ENCODE measurements around the gene MYCN. TPM values are rescaled to one million over a fixed set of nuclear protein-coding genes. Genes with fewer than 3 reads are reported as not detected.
A peak's percentile ranks its signal among the peaks of the same experiment; 100 is the strongest.

Gene MYCN
- total and polyA plus RNA-seq, 2 of the 13 experiments (the other 11 are each of a cell fraction or from before 2014, with no cell fraction given) = not detected

DNA sequence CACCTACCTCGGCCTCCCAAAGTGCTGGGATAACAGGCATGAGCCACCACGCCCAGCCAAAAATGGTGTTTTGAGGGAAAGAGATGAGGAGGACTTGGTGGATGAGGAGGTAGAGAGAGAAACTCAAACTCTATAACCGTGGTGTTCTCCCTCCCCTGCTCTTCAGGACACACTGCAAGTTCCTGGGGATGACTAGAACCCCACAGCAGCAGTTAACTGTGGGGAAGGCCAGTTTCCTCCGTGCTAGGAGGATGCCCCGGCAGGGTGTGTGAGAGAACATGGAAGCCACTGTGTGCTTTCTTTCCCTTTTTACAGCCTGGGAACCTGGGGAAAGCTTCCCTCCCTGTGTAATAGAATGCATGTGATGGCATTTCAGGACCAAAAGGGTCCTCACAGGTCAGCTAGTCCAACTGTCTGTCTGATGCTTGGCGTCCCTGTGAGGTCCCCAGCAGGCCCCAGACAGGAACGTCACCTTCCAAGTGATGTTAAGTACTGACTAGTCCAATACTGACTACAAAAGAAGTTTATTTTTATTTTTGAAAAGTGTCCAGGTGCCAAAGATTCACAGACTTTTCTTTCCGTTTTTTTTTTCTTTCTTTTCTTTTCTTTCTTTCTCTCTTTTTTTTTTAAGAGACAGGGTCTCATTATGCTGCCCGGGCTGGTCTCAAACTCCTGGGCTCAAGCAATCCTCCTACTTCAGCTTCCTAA is 38.9 kb downstream of the MYCN start (continued):
- no peak for TF ChIP-seq ZNF235 (CRISPR knock-in tag; IDR thresholded peaks at IDR 0.05; ENCODE audit: borderline replicate concordance)
- no peak for TF ChIP-seq ZNF550 (CRISPR knock-in tag; IDR thresholded peaks at IDR 0.05; ENCODE audit: borderline replicate concordance)
- no peak for TF ChIP-seq REL (CRISPR knock-in tag; conservative IDR thresholded peaks at IDR 0.05)
- no peak for TF ChIP-seq NFE2L1 (CRISPR knock-in tag; IDR thresholded peaks at IDR 0.05; ENCODE audit: borderline replicate concordance)
- no peak for TF ChIP-seq ZNF552 (CRISPR knock-in tag; IDR thresholded peaks at IDR 0.05; ENCODE audit: borderline replicate concordance)
- no peak for TF ChIP-seq CREB1 (IDR thresholded peaks at IDR 0.05)
- TF ChIP-seq CREB1 (CRISPR knock-in tag; IDR thresholded peaks at IDR 0.05) = no peak

- H3K9ac ChIP-seq (ENCODE audit: insufficient read depth, low read depth, low read length) = no peak overlapping the region
- intact Hi-C loops (cut with micrococcal nuclease; ENCODE audit: unreplicated experiment) (no loop called here), in situ Hi-C loops (cut with HindIII; ENCODE audit: extremely low pct_ligation_motif_present, low pct_unique_long_range_greater_than_20kb) (no loop called here)
- no peaks in the 10 kb centered on the region for H4K20me1 ChIP-seq (ENCODE audit: insufficient read depth, low read length)
- FAIRE-seq (no peak), DNase-seq (ENCODE audit: low spot score) (no peak), ATAC-seq (no peak)
- H3K4me3 ChIP-seq (replicated peaks in 1 of 3; ENCODE audit: insufficient read depth in 1 of 3, low read depth in 2 of 3, low read length in 3 of 3) = no peak overlapping the region
- H3K4me2 ChIP-seq (ENCODE audit: low read depth, low read length) = no peak overlapping the region
- CTCF ChIA-PET (ENCODE audit: low intra/inter-chr PET ratio, low total read pairs) = no interaction called here
- TF ChIP-seq CENPX (CRISPR knock-in tag; IDR thresholded peaks at IDR 0.05) = no peak
- TF ChIP-seq ZNF768 (CRISPR knock-in tag; IDR thresholded peaks at IDR 0.05) = peak; percentile 47; the same call in 1 of the 2 replicates
- H3K36me3 ChIP-seq (replicated peaks in 1 of 2; ENCODE audit: control insufficient read depth in 1 of 2, insufficient read depth in 2 of 2, low read length in 2 of 2) = no peaks in the 10 kb centered on the region
- no peaks in the 10 kb centered on the region for H3K4me1 ChIP-seq (ENCODE audit: insufficient read depth, low read length)
- no peak overlapping the region for H2AFZ ChIP-seq (ENCODE audit: low read length)
- WGBS (ENCODE audit: low lambda C conversion rate) = 49% methylated on average over 9 of the region's 9 CpGs
- H3K27ac ChIP-seq (ENCODE audit: extremely low read length, insufficient read depth, low read length) = no peak overlapping the region
- no peaks in the 10 kb centered on the region for H3K79me2 ChIP-seq (ENCODE audit: insufficient read depth, low read length)
- no TSS peak for BruUV-seq (replicated peaks)
- POLR2A ChIA-PET = no interaction called here
- H3K27me3 ChIP-seq (ENCODE audit: control insufficient read depth in 1 of 2, insufficient read depth in 2 of 2, low read length in 2 of 2) = peaks cover 2 to 18% of the 10 kb centered on the region in 2 experiments; a peak in 3 of 5 replicates
- H3K9me3 ChIP-seq (ENCODE audit: low read length) = no peaks in the 10 kb centered on the region
These were observed 39.6 kb downstream of the MYCN start for GRCh38 chr2:15979759-15980604.

Data from HepG2 (cell line).